HG03432 (cell line): Measurements from ENCODE around the gene SLC12A4.
"Not testable (repeated sequence)": the region's sequence is repeated elsewhere in the genome, so short reads cannot be mapped to it uniquely, and the experiment has no call there.

Experiments used
- ATAC-seq: cut with Tn5 transposase; IDR thresholded peaks from one replicate; pipeline ENCODE4 v1.9.1; 2021; ENCODE audit warnings: mild to moderate bottlenecking, moderate library complexity; ENCODE audit not compliant: unreplicated experiment

The SLC12A4 gene

GRCh38 chr16:67988675-67989074, 20.2 kb upstream of the SLC12A4 start:
- no peak for ATAC-seq

GRCh38 chr16:67987460-67988160, 19.2 kb upstream of the SLC12A4 start:
- ATAC-seq = no peak

- ATAC-seq = no peak
Observed at GRCh38 chr16:67986949-67987348, 18.5 kb upstream of the SLC12A4 start.

GRCh38 chr16:67982011-67982696, 13.7 kb upstream of the SLC12A4 start:
- no peak for ATAC-seq

- no peak for ATAC-seq
Observed at GRCh38 chr16:67979955-67980678, 11.7 kb upstream of the SLC12A4 start, which contains the start of gene DPEP3. Gene DPEP3, minus strand, starts transcription at chr16:67980499. Its CDS starts 119 bp downstream, at chr16:67980380.

GRCh38 chr16:67977469-67978227, 9.2 kb upstream of the SLC12A4 start:
- ATAC-seq = no peak

GRCh38 chr16:67977005-67977404, 8.6 kb upstream of the SLC12A4 start:
- no peak for ATAC-seq

GRCh38 chr16:67976205-67976604, 7.8 kb upstream of the SLC12A4 start:
- ATAC-seq = no peak

GRCh38 chr16:67975321-67976105, 7.1 kb upstream of the SLC12A4 start:
- no peak for ATAC-seq

- not testable (repeated sequence) for ATAC-seq
Observed at GRCh38 chr16:67972285-67972684, 3.8 kb upstream of the SLC12A4 start.

- no peak for ATAC-seq
Observed at GRCh38 chr16:67971111-67971510, 2.7 kb upstream of the SLC12A4 start.

GRCh38 chr16:67969254-67970039, 1.0 kb upstream of the SLC12A4 start:
- no peak for ATAC-seq

- peak; percentile 32 for ATAC-seq
Observed at GRCh38 chr16:67967958-67968399, 458 bp downstream of the SLC12A4 start.

GRCh38 chr16:67967183-67967957, 1.1 kb downstream of the SLC12A4 start:
- ATAC-seq = no peak

GRCh38 chr16:67966549-67967182, 1.8 kb downstream of the SLC12A4 start:
- ATAC-seq = no peak

GRCh38 chr16:67965668-67966548, 2.5 kb downstream of the SLC12A4 start:
- ATAC-seq = no peak

GRCh38 chr16:67964477-67965131, 3.8 kb downstream of the SLC12A4 start:
- no peak for ATAC-seq
